ENCODE measurements around the gene MLLT11. TPM values are rescaled to one million over a fixed set of nuclear protein-coding genes. Genes with fewer than 3 reads are reported as not detected.

Gene MLLT11
- total and polyA plus RNA-seq, 10 of the 15 experiments (the other 5 are each of a cell fraction or from before 2014, with no cell fraction given), result 6.2 to 27.3 (median 9.2) TPM

- DNase-seq (ENCODE audit: low read depth, low spot score), result no peak
- intact Hi-C loops (cut with micrococcal nuclease; ENCODE audit: unreplicated experiment), result no loop called here
- ChIA-PET RAD21 (ENCODE audit: unreplicated experiment) (no interaction called here), POLR2A (interaction anchor here (0.6 kb wide), 1 partner anchor 234 kb away, joined by 3 read pairs; no protein-coding TSS in a partner anchor), CTCF (no interaction called here), SMC1A (ENCODE audit: uncharacterized antibody, unreplicated experiment) (interaction anchor here (0.6 kb wide), 1 partner anchor 364 kb away, joined by 3 read pairs; no protein-coding TSS in a partner anchor)
- no peaks in the 10 kb centered on the region for H3K27me3 ChIP-seq (replicated peaks in 1 of 2; ENCODE audit: control insufficient read depth in 2 of 2, insufficient read depth in 2 of 2, low read length in 1 of 2)
- TF ChIP-seq TCF12 (IDR thresholded peaks at IDR 0.05; ENCODE audit: low read depth, low read length) (no peak), MYB (IDR thresholded peaks at IDR 0.05; ENCODE audit: borderline replicate concordance, low read depth, low read length) (no peak), EP300 (IDR thresholded peaks at IDR 0.05; ENCODE audit: borderline replicate concordance in 1 of 2, control insufficient read depth in 1 of 2, low read depth in 2 of 2, low read length in 2 of 2) (no peak), NFXL1 (IDR thresholded peaks at IDR 0.05; ENCODE audit: borderline replicate concordance) (no peak), EGR1 (IDR thresholded peaks at IDR 0.05; ENCODE audit: borderline replicate concordance in 1 of 2, low read depth in 2 of 2, low read length in 2 of 2) (no peak), SREBF1 (IDR thresholded peaks at IDR 0.05; ENCODE audit: low read length) (no peak), BACH1 (IDR thresholded peaks at IDR 0.05; ENCODE audit: borderline replicate concordance) (no peak), ZBTB4 (CRISPR knock-in tag; IDR thresholded peaks at IDR 0.05) (no peak)
- ATAC-seq, result no peak
- H3K4me3 ChIP-seq, result no peak overlapping the region
- no peaks in the 10 kb centered on the region for H3K9me3 ChIP-seq (replicated peaks; ENCODE audit: control insufficient read depth, insufficient read depth, low read length)
- H3K4me2 ChIP-seq (ENCODE audit: control insufficient read depth, insufficient read depth), result no peak overlapping the region
- WGBS (ENCODE audit: insufficient coverage, insufficient replicate concordance, low lambda C conversion rate, missing lambda C conversion rate), result 85% methylated on average over 2 of the region's 2 CpGs
- no peak overlapping the region for H3K9ac ChIP-seq (ENCODE audit: control insufficient read depth, insufficient read depth, low read length)
- no peaks in the 10 kb centered on the region for H3K36me3 ChIP-seq (ENCODE audit: control insufficient read depth in 2 of 2, insufficient read depth in 2 of 2, low read length in 1 of 2)
- in situ Hi-C loops (cut with MboI), result no loop called here
- H3K27ac ChIP-seq (ENCODE audit: control insufficient read depth, insufficient read depth), result no peak overlapping the region
- no TSS peak for BruUV-seq (replicated peaks)
- H3K79me2 ChIP-seq (ENCODE audit: control insufficient read depth, insufficient read depth, low read length), result no peaks in the 10 kb centered on the region
- FAIRE-seq, result no peak
- no peaks in the 10 kb centered on the region for H4K20me1 ChIP-seq (ENCODE audit: control insufficient read depth, insufficient read depth)
- no peaks in the 10 kb centered on the region for H3K4me1 ChIP-seq (ENCODE audit: control insufficient read depth, insufficient read depth, low read length)
- no peak overlapping the region for H2AFZ ChIP-seq (ENCODE audit: control insufficient read depth, low read depth, low read length)
Observed at GRCh38 chr1:151106894-151107293, 46.7 kb downstream of the MLLT11 start.

Measured in GM12878 (cell line).